Peyer's patch (tissue), 4 donors: ENCODE results near the gene C18orf63. TPM values are rescaled to one million over a fixed set of nuclear protein-coding genes. Genes with fewer than 3 reads are reported as not detected.

Experiments used
- DNase-seq, 3 donors: peaks; one replicate each; pipeline ENCODE4 v3.0.0-alpha.2; 2017 to 2019
- H3K27ac ChIP-seq, 4 donors: fragments of 200-600 bp; sonication (generic); one replicate each; pipeline ENCODE4 v1.5.1; 2016 to 2019
- H3K27me3 ChIP-seq, 2 donors: fragments of 200-600 bp; sonication (generic); one replicate each; pipeline ENCODE4 v1.5.1; 2019
- H3K36me3 ChIP-seq, 3 donors: fragments of 200-600 bp; sonication (generic); one replicate each; pipeline ENCODE4 v1.5.1; 2016 to 2019
- H3K4me1 ChIP-seq, 4 donors: fragments of 200-600 bp; sonication (generic); one replicate each; pipeline ENCODE4 v1.5.1; 2016 to 2019
- H3K4me3 ChIP-seq, 4 donors: fragments of 200-600 bp; sonication (generic); 1 replicate in 3 of 4; 2 replicates in 1 of 4; pipeline ENCODE4 v1.5.1; 2016 to 2019; ENCODE audit warnings: mild to moderate bottlenecking in 1 of 4
- H3K9me3 ChIP-seq, 4 donors: fragments of 200-600 bp; sonication (generic); one replicate each; pipeline ENCODE4 v1.5.1; 2016 to 2019; ENCODE audit warnings: mild to moderate bottlenecking in 1 of 4
- CTCF ChIP-seq, 6 experiments: fragments of 450-650 bp in 4 of 6; fragments of 200-600 bp in 2 of 6; sonication (generic) in 1 of 6; IDR thresholded peaks; one replicate each; pipeline ENCODE4 v1.5.1; 2017 to 2019; ENCODE audit warnings: antibody characterized with exemption in 6 of 6, mild to moderate bottlenecking in 3 of 6, moderate library complexity in 1 of 6
- POLR2A ChIP-seq, 2 donors: fragments of 450-650 bp; IDR thresholded peaks; one replicate each; pipeline ENCODE4 v1.5.1; 2017; ENCODE audit warnings: antibody characterized with exemption in 2 of 2, mild to moderate bottlenecking in 2 of 2, moderate library complexity in 2 of 2
- total RNA-seq, 4 donors: library from RNA; depleted of rRNA; stranded (reverse); fragments of >200 nt; gene quantifications; one replicate each; pipeline ENCODE4 v1.1.0, GENCODE V29; 2016

Gene C18orf63
- total RNA-seq, 4 donors from 2014 or later = not detected

- Histone ChIP-seq H3K27me3 (no peaks in the 10 kb centered on the region), H3K27ac (no peak overlapping the region), H3K36me3 (no peaks in the 10 kb centered on the region), H3K9me3 (no peaks in the 10 kb centered on the region), H3K4me1 (no peaks in the 10 kb centered on the region), H3K4me3 (no peak overlapping the region)
- DNase-seq = peak in 1 of 3 donors; percentile 33
- no peak for TF ChIP-seq POLR2A (IDR thresholded peaks at IDR 0.05)
- no peak for TF ChIP-seq CTCF (IDR thresholded peaks at IDR 0.05)
Observed at GRCh38 chr18:74389171-74389927, 73.7 kb downstream of the C18orf63 start.

GRCh38 chr18:74389991-74390390 lies 74.4 kb downstream of the C18orf63 start:
- no peak for TF ChIP-seq CTCF (IDR thresholded peaks at IDR 0.05)
- no peak for TF ChIP-seq POLR2A (IDR thresholded peaks at IDR 0.05)
- peak in 1 of 3 donors; percentile 34 for DNase-seq
- no peaks in the 10 kb centered on the region for H3K27me3 ChIP-seq
- no peaks in the 10 kb centered on the region for H3K9me3 ChIP-seq
- no peak overlapping the region for H3K4me3 ChIP-seq
- H3K4me1 ChIP-seq = no peaks in the 10 kb centered on the region
- H3K36me3 ChIP-seq = no peaks in the 10 kb centered on the region
- H3K27ac ChIP-seq = no peak overlapping the region

- no peak overlapping the region for H3K4me3 ChIP-seq
- no peaks in the 10 kb centered on the region for H3K9me3 ChIP-seq
- DNase-seq = no peak
- no peak overlapping the region for H3K27ac ChIP-seq
- TF ChIP-seq POLR2A (IDR thresholded peaks at IDR 0.05) (no peak), CTCF (IDR thresholded peaks at IDR 0.05) (no peak)
- H3K27me3 ChIP-seq = no peaks in the 10 kb centered on the region
- no peaks in the 10 kb centered on the region for H3K36me3 ChIP-seq
- H3K4me1 ChIP-seq = no peaks in the 10 kb centered on the region
Observed at GRCh38 chr18:74390900-74391299, 75.3 kb downstream of the C18orf63 start.

GRCh38 chr18:74392323-74392722 lies 76.7 kb downstream of the C18orf63 start:
- H3K27me3 ChIP-seq = no peaks in the 10 kb centered on the region
- H3K36me3 ChIP-seq = no peaks in the 10 kb centered on the region
- TF ChIP-seq POLR2A (IDR thresholded peaks at IDR 0.05) = no peak
- no peak for TF ChIP-seq CTCF (IDR thresholded peaks at IDR 0.05)
- H3K4me1 ChIP-seq = no peaks in the 10 kb centered on the region
- no peak overlapping the region for H3K27ac ChIP-seq
- DNase-seq = peak in 1 of 3 donors; percentile 25
- H3K9me3 ChIP-seq = no peaks in the 10 kb centered on the region
- no peak overlapping the region for H3K4me3 ChIP-seq

- no peaks in the 10 kb centered on the region for H3K9me3 ChIP-seq
- no peaks in the 10 kb centered on the region for H3K36me3 ChIP-seq
- no peak overlapping the region for H3K4me3 ChIP-seq
- TF ChIP-seq CTCF (IDR thresholded peaks at IDR 0.05) (no peak), POLR2A (IDR thresholded peaks at IDR 0.05) (no peak)
- H3K27ac ChIP-seq = no peak overlapping the region
- no peaks in the 10 kb centered on the region for H3K27me3 ChIP-seq
- peak in 1 of 3 donors; percentile 22 for DNase-seq
- no peaks in the 10 kb centered on the region for H3K4me1 ChIP-seq
Observed at GRCh38 chr18:74395006-74395405, 79.4 kb downstream of the C18orf63 start.
